HEK293 (cell line): ENCODE data around the gene PPP1R12C.

ENCODE experiments used
- GFI1B ChIP-seq: fragments of 450-650 bp; formaldehyde crosslinking; IDR thresholded peaks from 2 replicates; pipeline ENCODE4 v1.5.1; 2016; ENCODE audit warnings: missing biosample characterization, missing genetic modification characterization
- IKZF3 ChIP-seq: fragments of 450-650 bp; IDR thresholded peaks from 2 replicates; pipeline ENCODE4 v1.5.0; 2018; ENCODE audit warnings: missing biosample characterization, mild to moderate bottlenecking, missing genetic modification characterization, moderate library complexity
- OVOL3 ChIP-seq: fragments of 450-650 bp; formaldehyde crosslinking; IDR thresholded peaks from 2 replicates; pipeline ENCODE4 v1.5.1; 2016; ENCODE audit warnings: missing biosample characterization, missing genetic modification characterization
- ZFP41 ChIP-seq: fragments of 450-650 bp; formaldehyde crosslinking; IDR thresholded peaks from 2 replicates; pipeline ENCODE4 v1.5.1; 2016; ENCODE audit warnings: missing biosample characterization, missing genetic modification characterization, borderline replicate concordance
- ZNF10 ChIP-seq: fragments of 450-650 bp; formaldehyde crosslinking; IDR thresholded peaks from 2 replicates; pipeline ENCODE4 v1.5.1; 2017; ENCODE audit warnings: missing biosample characterization, missing genetic modification characterization
- ZNF157 ChIP-seq: fragments of 450-650 bp; formaldehyde crosslinking; IDR thresholded peaks from 2 replicates; pipeline ENCODE4 v1.5.1; 2016; ENCODE audit warnings: missing biosample characterization, missing genetic modification characterization
- ZNF239 ChIP-seq: fragments of 450-650 bp; formaldehyde crosslinking; IDR thresholded peaks from 2 replicates; pipeline ENCODE4 v1.5.1; 2016; ENCODE audit warnings: missing biosample characterization, missing genetic modification characterization
- ZNF266 ChIP-seq: fragments of 450-650 bp; formaldehyde crosslinking; IDR thresholded peaks from 2 replicates; pipeline ENCODE4 v1.5.1; 2016; ENCODE audit warnings: missing biosample characterization, missing genetic modification characterization, low read depth
- ZNF423 ChIP-seq: fragments of 450-650 bp; formaldehyde crosslinking; IDR thresholded peaks from 2 replicates; pipeline ENCODE4 v1.5.1; 2016; ENCODE audit warnings: missing biosample characterization, missing genetic modification characterization
- ZNF558 ChIP-seq: fragments of 450-650 bp; formaldehyde crosslinking; IDR thresholded peaks from 2 replicates; pipeline ENCODE4 v1.5.1; 2016; ENCODE audit warnings: missing biosample characterization, missing genetic modification characterization
- ZNF843 ChIP-seq: fragments of 450-650 bp; formaldehyde crosslinking; IDR thresholded peaks from 2 replicates; pipeline ENCODE4 v1.5.1; 2016; ENCODE audit warnings: missing biosample characterization, missing genetic modification characterization
- TF ChIP-seq, protein P1 (sequence below): fragments of 450-650 bp; formaldehyde crosslinking; IDR thresholded peaks from 2 replicates; pipeline ENCODE4 v1.5.1; 2016; ENCODE audit warnings: missing biosample characterization, missing genetic modification characterization
- TF ChIP-seq, protein P2 (sequence below): fragments of 450-650 bp; formaldehyde crosslinking; IDR thresholded peaks from 2 replicates; pipeline ENCODE4 v1.5.1; 2016; ENCODE audit warnings: missing biosample characterization, missing genetic modification characterization
- TF ChIP-seq, protein P3 (sequence below): fragments of 450-650 bp; formaldehyde crosslinking; IDR thresholded peaks from 2 replicates; pipeline ENCODE4 v1.5.1; 2016; ENCODE audit warnings: missing biosample characterization, missing genetic modification characterization, borderline replicate concordance

DNA sequence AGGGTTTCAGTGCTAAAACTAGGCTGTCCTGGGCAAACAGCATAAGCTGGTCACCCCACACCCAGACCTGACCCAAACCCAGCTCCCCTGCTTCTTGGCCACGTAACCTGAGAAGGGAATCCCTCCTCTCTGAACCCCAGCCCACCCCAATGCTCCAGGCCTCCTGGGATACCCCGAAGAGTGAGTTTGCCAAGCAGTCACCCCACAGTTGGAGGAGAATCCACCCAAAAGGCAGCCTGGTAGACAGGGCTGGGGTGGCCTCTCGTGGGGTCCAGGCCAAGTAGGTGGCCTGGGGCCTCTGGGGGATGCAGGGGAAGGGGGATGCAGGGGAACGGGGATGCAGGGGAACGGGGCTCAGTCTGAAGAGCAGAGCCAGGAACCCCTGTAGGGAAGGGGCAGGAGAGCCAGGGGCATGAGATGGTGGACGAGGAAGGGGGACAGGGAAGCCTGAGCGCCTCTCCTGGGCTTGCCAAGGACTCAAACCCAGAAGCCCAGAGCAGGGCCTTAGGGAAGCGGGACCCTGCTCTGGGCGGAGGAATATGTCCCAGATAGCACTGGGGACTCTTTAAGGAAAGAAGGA is 2.8 kb downstream of the PPP1R12C start:
- TF ChIP-seq ZNF239 (no peak), ZNF423 (no peak), GFI1B (no peak), ZNF157 (tag by site-specific recombination) (no peak), ZNF843 (tag by site-specific recombination) (no peak), ZNF266 (tag by site-specific recombination) (no peak), OVOL3 (tag by site-specific recombination) (no peak), ZFP41 (tag by site-specific recombination) (no peak), ZNF10 (tag by site-specific recombination) (no peak), ZNF558 (no peak), IKZF3 (tag by site-specific recombination) (no peak)
- TF ChIP-seq, protein P1, sequence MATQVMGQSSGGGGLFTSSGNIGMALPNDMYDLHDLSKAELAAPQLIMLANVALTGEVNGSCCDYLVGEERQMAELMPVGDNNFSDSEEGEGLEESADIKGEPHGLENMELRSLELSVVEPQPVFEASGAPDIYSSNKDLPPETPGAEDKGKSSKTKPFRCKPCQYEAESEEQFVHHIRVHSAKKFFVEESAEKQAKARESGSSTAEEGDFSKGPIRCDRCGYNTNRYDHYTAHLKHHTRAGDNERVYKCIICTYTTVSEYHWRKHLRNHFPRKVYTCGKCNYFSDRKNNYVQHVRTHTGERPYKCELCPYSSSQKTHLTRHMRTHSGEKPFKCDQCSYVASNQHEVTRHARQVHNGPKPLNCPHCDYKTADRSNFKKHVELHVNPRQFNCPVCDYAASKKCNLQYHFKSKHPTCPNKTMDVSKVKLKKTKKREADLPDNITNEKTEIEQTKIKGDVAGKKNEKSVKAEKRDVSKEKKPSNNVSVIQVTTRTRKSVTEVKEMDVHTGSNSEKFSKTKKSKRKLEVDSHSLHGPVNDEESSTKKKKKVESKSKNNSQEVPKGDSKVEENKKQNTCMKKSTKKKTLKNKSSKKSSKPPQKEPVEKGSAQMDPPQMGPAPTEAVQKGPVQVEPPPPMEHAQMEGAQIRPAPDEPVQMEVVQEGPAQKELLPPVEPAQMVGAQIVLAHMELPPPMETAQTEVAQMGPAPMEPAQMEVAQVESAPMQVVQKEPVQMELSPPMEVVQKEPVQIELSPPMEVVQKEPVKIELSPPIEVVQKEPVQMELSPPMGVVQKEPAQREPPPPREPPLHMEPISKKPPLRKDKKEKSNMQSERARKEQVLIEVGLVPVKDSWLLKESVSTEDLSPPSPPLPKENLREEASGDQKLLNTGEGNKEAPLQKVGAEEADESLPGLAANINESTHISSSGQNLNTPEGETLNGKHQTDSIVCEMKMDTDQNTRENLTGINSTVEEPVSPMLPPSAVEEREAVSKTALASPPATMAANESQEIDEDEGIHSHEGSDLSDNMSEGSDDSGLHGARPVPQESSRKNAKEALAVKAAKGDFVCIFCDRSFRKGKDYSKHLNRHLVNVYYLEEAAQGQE = no peak
- TF ChIP-seq, protein P2, sequence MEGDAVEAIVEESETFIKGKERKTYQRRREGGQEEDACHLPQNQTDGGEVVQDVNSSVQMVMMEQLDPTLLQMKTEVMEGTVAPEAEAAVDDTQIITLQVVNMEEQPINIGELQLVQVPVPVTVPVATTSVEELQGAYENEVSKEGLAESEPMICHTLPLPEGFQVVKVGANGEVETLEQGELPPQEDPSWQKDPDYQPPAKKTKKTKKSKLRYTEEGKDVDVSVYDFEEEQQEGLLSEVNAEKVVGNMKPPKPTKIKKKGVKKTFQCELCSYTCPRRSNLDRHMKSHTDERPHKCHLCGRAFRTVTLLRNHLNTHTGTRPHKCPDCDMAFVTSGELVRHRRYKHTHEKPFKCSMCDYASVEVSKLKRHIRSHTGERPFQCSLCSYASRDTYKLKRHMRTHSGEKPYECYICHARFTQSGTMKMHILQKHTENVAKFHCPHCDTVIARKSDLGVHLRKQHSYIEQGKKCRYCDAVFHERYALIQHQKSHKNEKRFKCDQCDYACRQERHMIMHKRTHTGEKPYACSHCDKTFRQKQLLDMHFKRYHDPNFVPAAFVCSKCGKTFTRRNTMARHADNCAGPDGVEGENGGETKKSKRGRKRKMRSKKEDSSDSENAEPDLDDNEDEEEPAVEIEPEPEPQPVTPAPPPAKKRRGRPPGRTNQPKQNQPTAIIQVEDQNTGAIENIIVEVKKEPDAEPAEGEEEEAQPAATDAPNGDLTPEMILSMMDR (tag by site-specific recombination) = no peak
- TF ChIP-seq, protein P3, sequence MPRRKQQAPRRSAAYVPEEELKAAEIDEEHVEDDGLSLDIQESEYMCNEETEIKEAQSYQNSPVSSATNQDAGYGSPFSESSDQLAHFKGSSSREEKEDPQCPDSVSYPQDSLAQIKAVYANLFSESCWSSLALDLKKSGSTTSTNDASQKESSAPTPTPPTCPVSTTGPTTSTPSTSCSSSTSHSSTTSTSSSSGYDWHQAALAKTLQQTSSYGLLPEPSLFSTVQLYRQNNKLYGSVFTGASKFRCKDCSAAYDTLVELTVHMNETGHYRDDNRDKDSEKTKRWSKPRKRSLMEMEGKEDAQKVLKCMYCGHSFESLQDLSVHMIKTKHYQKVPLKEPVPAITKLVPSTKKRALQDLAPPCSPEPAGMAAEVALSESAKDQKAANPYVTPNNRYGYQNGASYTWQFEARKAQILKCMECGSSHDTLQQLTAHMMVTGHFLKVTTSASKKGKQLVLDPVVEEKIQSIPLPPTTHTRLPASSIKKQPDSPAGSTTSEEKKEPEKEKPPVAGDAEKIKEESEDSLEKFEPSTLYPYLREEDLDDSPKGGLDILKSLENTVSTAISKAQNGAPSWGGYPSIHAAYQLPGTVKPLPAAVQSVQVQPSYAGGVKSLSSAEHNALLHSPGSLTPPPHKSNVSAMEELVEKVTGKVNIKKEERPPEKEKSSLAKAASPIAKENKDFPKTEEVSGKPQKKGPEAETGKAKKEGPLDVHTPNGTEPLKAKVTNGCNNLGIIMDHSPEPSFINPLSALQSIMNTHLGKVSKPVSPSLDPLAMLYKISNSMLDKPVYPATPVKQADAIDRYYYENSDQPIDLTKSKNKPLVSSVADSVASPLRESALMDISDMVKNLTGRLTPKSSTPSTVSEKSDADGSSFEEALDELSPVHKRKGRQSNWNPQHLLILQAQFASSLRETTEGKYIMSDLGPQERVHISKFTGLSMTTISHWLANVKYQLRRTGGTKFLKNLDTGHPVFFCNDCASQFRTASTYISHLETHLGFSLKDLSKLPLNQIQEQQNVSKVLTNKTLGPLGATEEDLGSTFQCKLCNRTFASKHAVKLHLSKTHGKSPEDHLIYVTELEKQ (tag by site-specific recombination) = no peak
